GM19099 (cell line): Measurements from ENCODE around the gene PLEKHM3.

Source experiments
- POLR2A ChIP-seq: IDR thresholded peaks from 3 replicates; pipeline ENCODE4 v1.6.1; 2011; ENCODE audit warnings: low read depth; ENCODE audit not compliant: insufficient read length; ENCODE audit errors: extremely low read depth

PLEKHM3 gene

GRCh38 chr2:207881902-207882301 is 143.4 kb downstream of the PLEKHM3 start:
- TF ChIP-seq POLR2A: no peak

GRCh38 chr2:207879536-207879935 is 145.8 kb downstream of the PLEKHM3 start:
- no peak for TF ChIP-seq POLR2A

GRCh38 chr2:207876842-207877535 is 148.3 kb downstream of the PLEKHM3 start:
- no peak for TF ChIP-seq POLR2A

GRCh38 chr2:207875473-207876212 is 149.7 kb downstream of the PLEKHM3 start:
- TF ChIP-seq POLR2A: no peak

- no peak for TF ChIP-seq POLR2A
These were observed 151.5 kb downstream of the PLEKHM3 start for GRCh38 chr2:207873794-207874193.

- TF ChIP-seq POLR2A: no peak
These were observed 153.4 kb downstream of the PLEKHM3 start for GRCh38 chr2:207871911-207872310.

- TF ChIP-seq POLR2A: no peak
These were observed 153.8 kb downstream of the PLEKHM3 start for GRCh38 chr2:207871506-207871905.

GRCh38 chr2:207870814-207871213 is 154.5 kb downstream of the PLEKHM3 start:
- no peak for TF ChIP-seq POLR2A

- no peak for TF ChIP-seq POLR2A
These were observed 155.2 kb downstream of the PLEKHM3 start for GRCh38 chr2:207869784-207870778.

GRCh38 chr2:207868855-207869596 is 156.3 kb downstream of the PLEKHM3 start:
- no peak for TF ChIP-seq POLR2A

- no peak for TF ChIP-seq POLR2A
These were observed 157.4 kb downstream of the PLEKHM3 start for GRCh38 chr2:207867905-207868304.

GRCh38 chr2:207867056-207867455 is 158.3 kb downstream of the PLEKHM3 start:
- TF ChIP-seq POLR2A: no peak

- TF ChIP-seq POLR2A: no peak
These were observed 160.1 kb downstream of the PLEKHM3 start for GRCh38 chr2:207865210-207865609.

- TF ChIP-seq POLR2A: no peak
These were observed 162.0 kb downstream of the PLEKHM3 start for GRCh38 chr2:207863345-207863744.
